NB4 (cell line): ENCODE measurements around the gene GRID1.

Experiments used
- DNase-seq: peaks from one replicate; pipeline ENCODE4 v3.0.0; 2010; ENCODE audit warnings: low read depth
- H3K4me3 ChIP-seq: one replicate; pipeline ENCODE4 v1.5.1; 2011; ENCODE audit warnings: mild to moderate bottlenecking, low read depth, low read length, moderate library complexity
- MYC ChIP-seq: IDR thresholded peaks from 2 replicates; pipeline ENCODE4 v1.6.1; 2011; ENCODE audit warnings: low read depth, low read length
- POLR2A ChIP-seq: IDR thresholded peaks from 2 replicates; pipeline ENCODE4 v1.6.1; 2011; ENCODE audit warnings: mild to moderate bottlenecking; ENCODE audit not compliant: insufficient read length; ENCODE audit errors: extremely low read depth
- TF ChIP-seq, protein P1 (sequence below): IDR thresholded peaks from 2 replicates; pipeline ENCODE4 v1.6.1; 2011; ENCODE audit warnings: low read depth, low read length
- TF ChIP-seq, protein P2 (sequence below): IDR thresholded peaks from one replicate; pipeline ENCODE4 v1.5.1; 2012; ENCODE audit warnings: low read depth, low read length

Gene GRID1

DNA sequence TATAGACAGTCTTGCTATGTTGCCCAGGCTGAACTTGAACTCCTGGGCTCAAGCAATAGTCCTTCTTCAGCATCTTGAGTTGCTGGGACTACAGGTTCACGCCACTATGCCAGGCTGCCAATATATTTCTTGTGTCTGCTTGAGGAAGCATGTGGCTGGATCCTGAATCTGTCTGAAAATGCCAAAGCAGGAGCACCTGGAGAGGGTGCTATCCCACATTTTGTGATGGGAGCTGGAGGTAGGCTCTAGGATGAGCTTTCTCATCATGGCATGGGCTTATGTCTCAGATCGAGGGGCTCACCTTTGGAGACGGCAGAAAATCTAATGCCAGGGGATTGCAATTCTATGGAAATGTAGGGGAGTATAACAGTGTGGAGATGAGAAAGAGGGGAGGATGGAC is 744.2 kb downstream of the GRID1 start:
- no peak for TF ChIP-seq MYC

DNA sequence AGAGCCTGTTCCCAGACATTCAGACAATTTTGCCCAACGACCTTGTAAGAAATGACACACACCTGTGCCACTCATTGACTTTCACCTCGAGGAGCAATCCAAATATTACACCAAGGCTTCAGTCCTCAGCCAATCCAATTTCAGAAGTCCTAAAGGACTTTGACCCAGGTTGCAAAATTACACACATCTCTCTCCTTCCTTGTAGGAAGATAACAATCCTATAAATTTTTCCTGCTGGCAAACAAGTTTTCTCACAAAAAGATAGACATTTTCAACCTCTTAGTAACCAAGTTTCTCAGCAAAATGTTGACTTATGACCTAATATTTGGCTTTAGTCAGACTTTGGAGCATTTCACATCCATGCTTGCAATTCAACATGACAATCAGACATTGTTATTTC is 745.0 kb downstream of the GRID1 start:
- no peak for DNase-seq
- H3K4me3 ChIP-seq, result no peak overlapping the region
- TF ChIP-seq, protein P1, sequence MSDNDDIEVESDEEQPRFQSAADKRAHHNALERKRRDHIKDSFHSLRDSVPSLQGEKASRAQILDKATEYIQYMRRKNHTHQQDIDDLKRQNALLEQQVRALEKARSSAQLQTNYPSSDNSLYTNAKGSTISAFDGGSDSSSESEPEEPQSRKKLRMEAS, result no peak
- TF ChIP-seq MYC (no peak), POLR2A (no peak)
- TF ChIP-seq, protein P2, sequence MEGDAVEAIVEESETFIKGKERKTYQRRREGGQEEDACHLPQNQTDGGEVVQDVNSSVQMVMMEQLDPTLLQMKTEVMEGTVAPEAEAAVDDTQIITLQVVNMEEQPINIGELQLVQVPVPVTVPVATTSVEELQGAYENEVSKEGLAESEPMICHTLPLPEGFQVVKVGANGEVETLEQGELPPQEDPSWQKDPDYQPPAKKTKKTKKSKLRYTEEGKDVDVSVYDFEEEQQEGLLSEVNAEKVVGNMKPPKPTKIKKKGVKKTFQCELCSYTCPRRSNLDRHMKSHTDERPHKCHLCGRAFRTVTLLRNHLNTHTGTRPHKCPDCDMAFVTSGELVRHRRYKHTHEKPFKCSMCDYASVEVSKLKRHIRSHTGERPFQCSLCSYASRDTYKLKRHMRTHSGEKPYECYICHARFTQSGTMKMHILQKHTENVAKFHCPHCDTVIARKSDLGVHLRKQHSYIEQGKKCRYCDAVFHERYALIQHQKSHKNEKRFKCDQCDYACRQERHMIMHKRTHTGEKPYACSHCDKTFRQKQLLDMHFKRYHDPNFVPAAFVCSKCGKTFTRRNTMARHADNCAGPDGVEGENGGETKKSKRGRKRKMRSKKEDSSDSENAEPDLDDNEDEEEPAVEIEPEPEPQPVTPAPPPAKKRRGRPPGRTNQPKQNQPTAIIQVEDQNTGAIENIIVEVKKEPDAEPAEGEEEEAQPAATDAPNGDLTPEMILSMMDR, result no peak

More for the DNA sequence above, 744.2 kb downstream of the GRID1 start:
- DNase-seq, result no peak
- no peak overlapping the region for H3K4me3 ChIP-seq

DNA sequence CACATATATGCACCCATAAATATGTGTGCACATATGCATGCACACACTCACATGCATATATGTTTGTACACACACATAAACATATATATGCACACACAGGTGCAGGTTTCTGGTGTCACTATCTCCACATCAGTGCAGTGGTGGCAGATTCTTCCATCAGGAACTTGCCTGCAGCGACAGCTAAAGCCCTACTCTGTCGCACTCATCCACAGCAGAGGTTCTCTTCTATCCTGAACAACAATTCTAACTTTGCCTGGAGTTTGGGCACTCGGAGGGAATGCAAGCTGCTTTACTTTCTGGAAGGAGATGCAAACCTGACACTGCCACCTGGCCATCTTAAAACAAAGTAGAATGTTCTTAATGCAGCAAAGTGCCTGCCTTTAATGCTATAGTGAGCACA is 745.8 kb downstream of the GRID1 start:
- H3K4me3 ChIP-seq, result no peak overlapping the region
- DNase-seq, result no peak
- no peak for TF ChIP-seq POLR2A
- TF ChIP-seq, protein P1, result no peak
- no peak for TF ChIP-seq MYC

DNA sequence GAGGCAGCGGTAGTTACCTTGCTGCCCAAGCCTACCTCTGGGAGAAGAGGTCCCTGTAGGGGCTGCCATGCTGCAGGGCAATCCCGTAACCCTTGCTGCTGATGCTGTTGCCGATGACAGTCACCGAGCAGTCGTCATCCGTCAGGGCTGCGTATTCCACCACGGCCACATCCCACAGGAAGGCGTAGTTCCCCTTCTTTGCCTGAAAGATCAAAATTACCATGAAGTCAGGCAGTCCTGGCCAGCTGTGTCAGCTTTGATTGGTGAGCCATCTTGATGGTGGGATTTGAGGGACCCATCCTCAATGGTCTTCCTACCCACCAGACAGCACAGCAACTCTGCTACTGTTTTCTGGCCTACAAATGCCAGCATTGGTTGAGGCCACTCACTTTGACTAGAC is 746.8 kb downstream of the GRID1 start:
- TF ChIP-seq, protein P2, result no peak
- TF ChIP-seq MYC, result no peak
- TF ChIP-seq POLR2A, result no peak
- TF ChIP-seq, protein P1, result no peak
- DNase-seq, result no peak
- no peak overlapping the region for H3K4me3 ChIP-seq

DNA sequence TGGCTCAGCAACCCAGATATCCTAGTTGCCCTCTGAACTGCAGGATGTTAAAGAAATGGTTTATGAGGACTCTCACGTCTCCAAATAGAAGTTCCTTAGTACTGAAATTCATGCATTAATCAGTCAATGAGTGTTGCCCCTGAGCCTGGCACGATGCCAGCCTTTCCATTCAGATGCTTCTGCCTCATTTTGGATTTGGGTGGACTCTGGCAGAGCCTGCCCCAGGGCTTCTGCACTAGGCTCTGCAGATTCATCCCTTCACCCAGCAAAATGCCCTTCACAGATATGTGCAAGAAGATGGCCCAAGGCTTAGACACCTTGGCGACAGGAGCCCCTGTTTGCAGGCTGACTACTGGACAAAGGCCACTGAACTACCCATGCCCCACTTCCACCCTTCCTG is 747.8 kb downstream of the GRID1 start:
- no peak for DNase-seq
- H3K4me3 ChIP-seq, result no peak overlapping the region
- no peak for TF ChIP-seq POLR2A
- TF ChIP-seq, protein P2, result no peak
- TF ChIP-seq MYC, result no peak
- TF ChIP-seq, protein P1, result no peak

DNA sequence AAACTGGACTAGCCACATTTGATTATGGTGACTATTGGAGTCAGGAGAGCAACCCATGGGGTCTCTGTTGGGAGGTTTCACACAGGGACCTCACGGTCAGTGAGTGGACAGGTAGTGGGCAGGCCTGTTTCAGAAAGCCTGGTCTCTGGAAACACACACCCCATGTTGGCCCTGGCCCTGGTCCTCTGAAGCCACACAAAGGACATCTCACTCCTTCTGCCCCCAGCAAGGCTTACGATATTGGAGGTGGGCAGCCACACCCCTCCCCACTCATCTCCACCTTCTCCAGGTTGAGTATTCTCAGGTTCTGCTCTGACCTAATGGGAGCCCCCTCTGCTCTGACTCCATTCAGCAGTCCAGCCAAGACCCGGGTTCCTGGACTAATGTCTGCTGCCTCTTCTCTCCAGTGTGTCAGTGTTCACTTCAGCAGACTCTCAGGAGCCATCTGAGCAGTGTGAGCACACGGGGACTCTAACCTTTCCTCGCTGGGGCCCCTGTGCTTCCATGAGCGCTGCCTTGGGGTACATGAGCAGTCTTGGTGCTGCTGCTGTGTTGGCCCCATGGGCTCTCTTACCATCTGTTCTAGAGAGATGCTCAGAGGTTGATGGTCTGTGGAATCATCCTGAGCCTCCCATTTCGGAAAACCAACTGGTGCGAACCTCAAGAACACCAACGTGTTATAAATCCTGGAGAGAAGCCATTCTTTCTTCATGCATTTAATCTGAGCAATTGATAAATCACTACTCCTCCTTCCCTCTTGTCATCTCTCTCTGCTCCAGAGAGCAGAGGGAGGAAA is 748.6 kb downstream of the GRID1 start:
- TF ChIP-seq MYC, result no peak
- TF ChIP-seq, protein P2, result no peak
- TF ChIP-seq POLR2A, result no peak
- TF ChIP-seq, protein P1, result no peak
- DNase-seq, result no peak
- H3K4me3 ChIP-seq, result no peak overlapping the region
